CD1c-positive myeloid dendritic cell (primary cell): Measurements from ENCODE around the gene FAHD1.

Experiments used
- DNase-seq: peaks from one replicate; pipeline ENCODE4 v3.0.0-alpha.2; 2016; ENCODE audit errors: extremely low spot score

Gene FAHD1

GRCh38 chr16:1817276-1817589 is 9.8 kb upstream of the FAHD1 start:
- DNase-seq: no peak

- no peak for DNase-seq
These were observed 9.3 kb upstream of the FAHD1 start for GRCh38 chr16:1817716-1818115.

- DNase-seq: no peak
These were observed 8.7 kb upstream of the FAHD1 start for GRCh38 chr16:1818204-1818872.

- no peak for DNase-seq
These were observed 8.0 kb upstream of the FAHD1 start for GRCh38 chr16:1818873-1819525.

- DNase-seq: no peak
These were observed 7.4 kb upstream of the FAHD1 start for GRCh38 chr16:1819611-1820010.

GRCh38 chr16:1820096-1820945 is 6.7 kb upstream of the FAHD1 start:
- DNase-seq: no peak

GRCh38 chr16:1820946-1821290 is 6.1 kb upstream of the FAHD1 start:
- no peak for DNase-seq

GRCh38 chr16:1821861-1822611 is 5.0 kb upstream of the FAHD1 start:
- DNase-seq: no peak

- DNase-seq: no peak
These were observed 4.2 kb upstream of the FAHD1 start for GRCh38 chr16:1822801-1823200.

GRCh38 chr16:1823821-1824220 is 3.2 kb upstream of the FAHD1 start:
- DNase-seq: no peak

GRCh38 chr16:1825381-1825863 is 1.6 kb upstream of the FAHD1 start:
- DNase-seq: no peak

- peak; percentile 80 for DNase-seq
These were observed 929 bp upstream of the FAHD1 start for GRCh38 chr16:1825864-1826690.

GRCh38 chr16:1828645-1829410 is 1.8 kb downstream of the FAHD1 start:
- no peak for DNase-seq

GRCh38 chr16:1830213-1830612 is 3.2 kb downstream of the FAHD1 start:
- no peak for DNase-seq

GRCh38 chr16:1831186-1832075 is 4.4 kb downstream of the FAHD1 start:
- no peak for DNase-seq

- DNase-seq: no peak
These were observed 5.9 kb downstream of the FAHD1 start for GRCh38 chr16:1832838-1833454.

GRCh38 chr16:1834096-1834495 is 7.1 kb downstream of the FAHD1 start:
- DNase-seq: no peak

- DNase-seq: no peak
These were observed 12.5 kb downstream of the FAHD1 start for GRCh38 chr16:1839554-1839953.

- DNase-seq: no peak
These were observed 19.0 kb downstream of the FAHD1 start for GRCh38 chr16:1845985-1846384.
